Measurements from ENCODE around the gene OTC. TPM values are rescaled to one million over a fixed set of nuclear protein-coding genes. Genes with fewer than 3 reads are reported as not detected.

The OTC gene
- total and polyA plus RNA-seq, 4 donors: 0.40 to 1.7 (median 1.0) TPM

- ATAC-seq (ENCODE audit: insufficient read depth, low FRiP score): no peak
- H3K4me3 ChIP-seq: no peak overlapping the region
- 52 to 61% methylated on average over 4 of the region's 4 CpGs for WGBS, 2 donors
These were observed 54.7 kb downstream of the OTC start for GRCh38 chrX:38407126-38407525.

GRCh38 chrX:38409289-38409688, 56.9 kb downstream of the OTC start:
- no peaks in the 10 kb centered on the region for H3K36me3 ChIP-seq (ENCODE audit: control insufficient read depth in 4 of 4, insufficient read depth in 4 of 4, low read length in 4 of 4)
- H3K4me1 ChIP-seq (ENCODE audit: control insufficient read depth in 5 of 5, insufficient read depth in 5 of 5, low read length in 5 of 5): no peaks in the 10 kb centered on the region
- TF ChIP-seq CTCF (IDR thresholded peaks at IDR 0.05; ENCODE audit: control extremely low read depth, extremely low read depth): no peak
- ATAC-seq (ENCODE audit: insufficient read depth, low FRiP score): no peak
- H3K27ac ChIP-seq (ENCODE audit: low read depth in 1 of 2, low read length in 1 of 2): no peak overlapping the region
- no peak overlapping the region for H3K4me3 ChIP-seq
- H3K27me3 ChIP-seq (ENCODE audit: control insufficient read depth in 3 of 3, insufficient read depth in 3 of 3, low read length in 2 of 3): peaks cover 2 to 21% (median 8%) of the 10 kb centered on the region in 3 donors
- no peak for DNase-seq
- H3K9me3 ChIP-seq (ENCODE audit: control insufficient read depth in 4 of 4, insufficient read depth in 3 of 4, low read length in 3 of 4): no peaks in the 10 kb centered on the region
- H3K9ac ChIP-seq (ENCODE audit: insufficient read depth in 1 of 2, low read length in 2 of 2): no peak overlapping the region

More at GRCh38 chrX:38407126-38407525, 54.7 kb downstream of the OTC start:
- H3K27me3 ChIP-seq (ENCODE audit: control insufficient read depth in 3 of 3, insufficient read depth in 3 of 3, low read length in 2 of 3): peaks cover 2 to 16% (median 10%) of the 10 kb centered on the region in 3 donors
- H3K9me3 ChIP-seq (ENCODE audit: control insufficient read depth in 4 of 4, insufficient read depth in 3 of 4, low read length in 3 of 4): no peaks in the 10 kb centered on the region
- H3K27ac ChIP-seq (ENCODE audit: low read depth in 1 of 2, low read length in 1 of 2): no peak overlapping the region
- no peaks in the 10 kb centered on the region for H3K4me1 ChIP-seq (ENCODE audit: control insufficient read depth in 5 of 5, insufficient read depth in 5 of 5, low read length in 5 of 5)
- H3K9ac ChIP-seq (ENCODE audit: insufficient read depth in 1 of 2, low read length in 2 of 2): no peak overlapping the region
- TF ChIP-seq CTCF (IDR thresholded peaks at IDR 0.05; ENCODE audit: control extremely low read depth, extremely low read depth): no peak
- no peaks in the 10 kb centered on the region for H3K36me3 ChIP-seq (ENCODE audit: control insufficient read depth in 4 of 4, insufficient read depth in 4 of 4, low read length in 4 of 4)
- peak in 1 of 3 donors; percentile 1 for DNase-seq

- peaks cover 0 to 21% (median 7%) of the 10 kb centered on the region in 3 donors for H3K27me3 ChIP-seq (ENCODE audit: control insufficient read depth in 3 of 3, insufficient read depth in 3 of 3, low read length in 2 of 3)
- no peaks in the 10 kb centered on the region for H3K9me3 ChIP-seq (ENCODE audit: control insufficient read depth in 4 of 4, insufficient read depth in 3 of 4, low read length in 3 of 4)
- TF ChIP-seq CTCF (IDR thresholded peaks at IDR 0.05; ENCODE audit: control extremely low read depth, extremely low read depth): no peak
- no peaks in the 10 kb centered on the region for H3K36me3 ChIP-seq (ENCODE audit: control insufficient read depth in 4 of 4, insufficient read depth in 4 of 4, low read length in 4 of 4)
- H3K4me3 ChIP-seq: no peak overlapping the region
- H3K9ac ChIP-seq (ENCODE audit: insufficient read depth in 1 of 2, low read length in 2 of 2): no peak overlapping the region
- peaks cover 0 to 5% (median 0%) of the 10 kb centered on the region in 5 donors for H3K4me1 ChIP-seq (ENCODE audit: control insufficient read depth in 5 of 5, insufficient read depth in 5 of 5, low read length in 5 of 5)
- H3K27ac ChIP-seq (ENCODE audit: low read depth in 1 of 2, low read length in 1 of 2): no peak overlapping the region
- ATAC-seq (ENCODE audit: insufficient read depth, low FRiP score) (no peak), DNase-seq (peak in 2 of 3 donors; percentile 12 to 37)
These were observed 74.4 kb downstream of the OTC start for GRCh38 chrX:38426785-38427184.

GRCh38 chrX:38431525-38431924, 79.1 kb downstream of the OTC start:
- Histone ChIP-seq H3K4me3 (no peak overlapping the region), H3K9ac (ENCODE audit: insufficient read depth in 1 of 2, low read length in 2 of 2) (no peak overlapping the region), H3K27me3 (ENCODE audit: control insufficient read depth in 3 of 3, insufficient read depth in 3 of 3, low read length in 2 of 3) (peaks cover 4 to 18% (median 4%) of the 10 kb centered on the region in 3 donors), H3K4me1 (ENCODE audit: control insufficient read depth in 5 of 5, insufficient read depth in 5 of 5, low read length in 5 of 5) (peaks cover 0 to 1% (median 0%) of the 10 kb centered on the region in 5 donors), H3K9me3 (ENCODE audit: control insufficient read depth in 4 of 4, insufficient read depth in 3 of 4, low read length in 3 of 4) (no peaks in the 10 kb centered on the region), H3K36me3 (ENCODE audit: control insufficient read depth in 4 of 4, insufficient read depth in 4 of 4, low read length in 4 of 4) (no peaks in the 10 kb centered on the region), H3K27ac (ENCODE audit: low read depth in 1 of 2, low read length in 1 of 2) (no peak overlapping the region)
- no peak for TF ChIP-seq CTCF (IDR thresholded peaks at IDR 0.05; ENCODE audit: control extremely low read depth, extremely low read depth)
- ATAC-seq (ENCODE audit: insufficient read depth, low FRiP score): no peak
- no peak for DNase-seq
- 75 to 91% methylated on average over 1 of the region's 1 CpG for WGBS, 2 donors

Data from lung (tissue), 12 donors.